ENCODE results near the gene SIGLEC8. TPM values are rescaled to one million over a fixed set of nuclear protein-coding genes. Genes with fewer than 3 reads are reported as not detected.

SIGLEC8 gene
- total RNA-seq, 1 experiment from 2014 or later, result not detected

DNA sequence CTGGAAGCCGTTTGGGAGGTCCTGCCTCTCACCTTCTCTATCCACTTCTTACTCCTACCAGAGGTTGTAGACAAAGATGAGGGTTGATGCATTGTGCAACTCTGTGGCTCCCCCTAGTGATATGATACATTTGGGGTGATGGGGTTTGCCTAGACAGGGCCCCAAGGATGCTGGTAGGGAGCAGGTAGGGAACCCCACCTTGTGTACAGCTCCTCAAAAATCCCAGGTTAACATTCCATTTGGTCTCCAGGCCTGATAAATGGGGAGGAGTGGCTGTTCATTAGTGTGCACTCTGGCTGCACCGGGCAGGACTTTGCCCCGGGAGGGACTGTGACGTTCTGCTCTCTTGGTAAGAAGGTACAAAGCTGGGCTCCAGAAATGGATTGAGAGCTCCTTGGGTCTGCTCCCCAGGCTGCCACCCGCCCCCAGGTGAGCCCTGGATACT is 19.2 kb downstream of the SIGLEC8 start:
- CTCF ChIA-PET, result interaction anchor here (1.2 kb wide), 1 partner anchor 99 kb away, joined by 4 read pairs; no protein-coding TSS in a partner anchor
- TF ChIP-seq ELF1 (IDR thresholded peaks at IDR 0.05; ENCODE audit: borderline replicate concordance, low read depth) (no peak), CTCF (IDR thresholded peaks at IDR 0.05 in 2 of 3, conservative IDR thresholded peaks at IDR 0.05 in 1 of 3; ENCODE audit: borderline replicate concordance in 1 of 3, insufficient read depth in 1 of 3, low read depth in 2 of 3, low read length in 2 of 3) (peak; percentile 47 to 58 (median 52)), SRF (IDR thresholded peaks at IDR 0.05; ENCODE audit: low read depth) (no peak), CEBPB (IDR thresholded peaks at IDR 0.05; ENCODE audit: low read depth) (peak; percentile 24; the same call in 1 of the 2 replicates), RAD21 (IDR thresholded peaks at IDR 0.05; ENCODE audit: low read depth) (peak; percentile 53)
- intact Hi-C loops (cut with micrococcal nuclease), result no loop called here
- Histone ChIP-seq H3K9ac (ENCODE audit: low read length) (no peak overlapping the region), H4K20me1 (ENCODE audit: insufficient read depth) (no peaks in the 10 kb centered on the region), H3K4me2 (ENCODE audit: low read length) (no peak overlapping the region), H3K9me2 (ENCODE audit: insufficient read depth) (no peaks in the 10 kb centered on the region), H3K27ac (ENCODE audit: low read depth, low read length) (no peak overlapping the region), H3K4me1 (ENCODE audit: control insufficient read depth in 1 of 2, insufficient read depth in 2 of 2, low read length in 2 of 2) (peaks cover 13 to 18% of the 10 kb centered on the region in 2 experiments), H2AFZ (ENCODE audit: low read depth, low read length, poor library complexity, severe bottlenecking) (no peak overlapping the region), H3K4me3 (replicated peaks in 1 of 2; ENCODE audit: low read depth in 1 of 2, low read length in 2 of 2) (no peak overlapping the region), H3K9me3 (ENCODE audit: control insufficient read depth in 1 of 2, insufficient read depth in 1 of 2, low read depth in 1 of 2, low read length in 2 of 2) (no peaks in the 10 kb centered on the region), H3K79me2 (ENCODE audit: insufficient read depth, low read length) (no peaks in the 10 kb centered on the region), H3K27me3 (ENCODE audit: insufficient read depth, low read length) (peaks cover 18% of the 10 kb centered on the region), H3K36me3 (ENCODE audit: control insufficient read depth in 1 of 2, insufficient read depth in 2 of 2, low read length in 2 of 2) (no peaks in the 10 kb centered on the region)
- POLR2A ChIA-PET, result no interaction called here
- RAD21 ChIA-PET (ENCODE audit: low non-redundant PET in 1 of 2, low total read pairs in 2 of 2, uncharacterized antibody in 2 of 2, unreplicated experiment in 2 of 2), result no interaction called here
- BruUV-seq (replicated peaks), result no TSS peak
- DNase-seq (ENCODE audit: low read depth, low spot score), result no peak
- peak; percentile 49; the same call in 1 of the 2 replicates for ATAC-seq

GRCh38 chr19:51434456-51434855 is 23.8 kb downstream of the SIGLEC8 start:
- ChIA-PET CTCF (interaction anchor here (1.4 kb wide), 1 partner anchor 12 kb away, joined by 4 read pairs; no protein-coding TSS in a partner anchor), RAD21 (ENCODE audit: low non-redundant PET in 1 of 2, low total read pairs in 2 of 2, uncharacterized antibody in 2 of 2, unreplicated experiment in 2 of 2) (interaction anchor here in 1 of 2 experiments (0.6 kb wide), 1 partner anchor 101 kb away, joined by 3 read pairs; no protein-coding TSS in a partner anchor), POLR2A (no interaction called here)
- TF ChIP-seq POLR2A (IDR thresholded peaks at IDR 0.05; ENCODE audit: borderline replicate concordance, extremely low read depth, insufficient read depth, insufficient read length) (no peak), ELF1 (IDR thresholded peaks at IDR 0.05; ENCODE audit: borderline replicate concordance, low read depth) (no peak), CBX3 (IDR thresholded peaks at IDR 0.05; ENCODE audit: low read depth) (no peak)
- TF ChIP-seq, protein P1, sequence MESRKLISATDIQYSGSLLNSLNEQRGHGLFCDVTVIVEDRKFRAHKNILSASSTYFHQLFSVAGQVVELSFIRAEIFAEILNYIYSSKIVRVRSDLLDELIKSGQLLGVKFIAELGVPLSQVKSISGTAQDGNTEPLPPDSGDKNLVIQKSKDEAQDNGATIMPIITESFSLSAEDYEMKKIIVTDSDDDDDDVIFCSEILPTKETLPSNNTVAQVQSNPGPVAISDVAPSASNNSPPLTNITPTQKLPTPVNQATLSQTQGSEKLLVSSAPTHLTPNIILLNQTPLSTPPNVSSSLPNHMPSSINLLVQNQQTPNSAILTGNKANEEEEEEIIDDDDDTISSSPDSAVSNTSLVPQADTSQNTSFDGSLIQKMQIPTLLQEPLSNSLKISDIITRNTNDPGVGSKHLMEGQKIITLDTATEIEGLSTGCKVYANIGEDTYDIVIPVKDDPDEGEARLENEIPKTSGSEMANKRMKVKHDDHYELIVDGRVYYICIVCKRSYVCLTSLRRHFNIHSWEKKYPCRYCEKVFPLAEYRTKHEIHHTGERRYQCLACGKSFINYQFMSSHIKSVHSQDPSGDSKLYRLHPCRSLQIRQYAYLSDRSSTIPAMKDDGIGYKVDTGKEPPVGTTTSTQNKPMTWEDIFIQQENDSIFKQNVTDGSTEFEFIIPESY (IDR thresholded peaks at IDR 0.05; ENCODE audit: extremely low read depth, insufficient replicate concordance, low read length), result no peak
- Histone ChIP-seq H3K4me3 (replicated peaks in 1 of 2; ENCODE audit: low read depth in 1 of 2, low read length in 2 of 2) (no peak overlapping the region), H3K9ac (ENCODE audit: low read length) (no peak overlapping the region), H3K4me1 (ENCODE audit: control insufficient read depth in 1 of 2, insufficient read depth in 2 of 2, low read length in 2 of 2) (no peaks in the 10 kb centered on the region), H3K4me2 (ENCODE audit: low read length) (no peak overlapping the region), H3K27ac (ENCODE audit: low read depth, low read length) (no peak overlapping the region), H3K27me3 (ENCODE audit: insufficient read depth, low read length) (peaks cover 37% of the 10 kb centered on the region), H3K79me2 (ENCODE audit: insufficient read depth, low read length) (no peaks in the 10 kb centered on the region), H4K20me1 (ENCODE audit: insufficient read depth) (no peaks in the 10 kb centered on the region), H3K36me3 (ENCODE audit: control insufficient read depth in 1 of 2, insufficient read depth in 2 of 2, low read length in 2 of 2) (no peaks in the 10 kb centered on the region), H3K9me2 (ENCODE audit: insufficient read depth) (no peaks in the 10 kb centered on the region), H3K9me3 (ENCODE audit: control insufficient read depth in 1 of 2, insufficient read depth in 1 of 2, low read depth in 1 of 2, low read length in 2 of 2) (no peaks in the 10 kb centered on the region), H2AFZ (ENCODE audit: low read depth, low read length, poor library complexity, severe bottlenecking) (no peak overlapping the region)
- no TSS peak for BruUV-seq (replicated peaks)
- ATAC-seq (no peak), DNase-seq (ENCODE audit: low read depth, low spot score) (no peak)
- intact Hi-C loops (cut with micrococcal nuclease), result no loop called here
